ENCODE data around the gene RNU1-4.
A peak's percentile ranks its signal among the peaks of the same experiment; 100 is the strongest.
"Not testable (repeated sequence)": the region's sequence is repeated elsewhere in the genome, so short reads cannot be mapped to it uniquely, and the experiment has no call there.

The RNU1-4 gene

GRCh38 chr1:16727190-16728111 lies 12.9 kb upstream of the RNU1-4 start:
- no peak overlapping the region for H3K4me3 ChIP-seq (ENCODE audit: low read length)
- DNase-seq (ENCODE audit: low read depth) = peak; percentile 79
- no peak for TF ChIP-seq CTCF (IDR thresholded peaks at IDR 0.05; ENCODE audit: insufficient read depth, low read depth, low read length, missing control alignments)

DNA sequence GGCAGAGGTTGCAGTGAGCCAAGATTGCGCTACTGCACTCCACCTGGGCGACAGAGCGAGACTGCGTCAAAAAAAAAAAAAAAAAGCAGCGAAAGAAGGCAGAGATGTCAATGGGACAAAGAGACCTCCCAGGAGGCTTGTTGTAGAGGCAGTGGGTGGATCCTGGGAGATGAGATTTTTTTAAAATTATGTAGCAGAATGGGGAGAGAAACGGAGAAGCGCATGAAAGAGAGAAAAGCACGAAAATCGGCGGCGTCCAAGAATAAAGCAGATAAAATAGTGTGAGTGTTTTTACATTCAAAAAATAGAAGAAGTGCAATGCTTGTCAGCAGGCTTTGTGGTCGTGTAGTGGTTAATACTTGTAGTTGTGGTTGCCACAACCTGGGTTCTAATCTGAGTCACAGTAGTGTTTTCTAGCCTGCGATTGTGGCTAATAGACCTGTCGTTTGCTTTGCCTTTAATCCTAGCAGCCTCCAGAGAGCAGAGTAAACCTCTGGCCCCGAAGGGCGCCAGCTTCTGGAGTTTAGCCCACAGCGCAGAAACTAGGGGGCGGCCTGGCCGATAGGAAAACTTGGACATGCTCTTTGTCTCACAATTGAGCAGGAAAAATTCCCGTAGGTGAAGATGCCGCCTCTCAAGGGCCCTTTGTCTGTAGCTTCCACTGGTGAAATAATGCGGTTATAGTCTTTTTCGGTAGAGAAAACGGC lies 11.9 kb upstream of the RNU1-4 start:
- DNase-seq (ENCODE audit: low read depth); H3K4me3 ChIP-seq (ENCODE audit: low read length): not testable (repeated sequence)

DNA sequence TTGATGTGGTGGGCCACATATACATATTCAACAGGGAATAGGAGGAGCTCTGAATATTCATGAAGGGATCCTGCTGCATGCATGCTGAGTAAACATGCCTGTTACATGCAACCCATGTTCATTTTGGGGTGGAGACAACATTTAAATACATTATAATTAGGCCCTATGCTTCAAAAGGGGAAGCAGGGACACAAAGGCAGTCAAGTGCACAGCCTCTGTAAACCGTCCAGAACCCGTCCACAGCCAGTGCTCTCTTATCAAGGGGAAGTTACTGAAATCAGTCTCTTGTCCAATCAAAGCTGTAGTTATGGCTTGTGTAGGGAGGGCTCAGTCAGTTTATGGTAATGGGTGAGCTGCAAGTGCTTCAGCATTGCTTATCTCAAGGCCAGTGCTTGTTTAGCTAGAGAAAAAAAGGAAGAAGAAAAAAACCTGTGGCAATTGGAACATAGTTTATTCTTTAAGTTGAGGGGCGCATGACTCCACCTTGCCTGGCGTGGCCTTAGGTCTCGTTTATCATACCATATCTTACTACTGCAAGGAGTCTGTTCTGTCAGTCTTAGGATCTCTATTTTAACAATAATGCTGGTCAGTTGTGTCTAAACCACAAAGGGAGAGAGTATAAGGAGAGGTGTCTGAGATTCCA lies 7.9 kb upstream of the RNU1-4 start:
- DNase-seq (ENCODE audit: low read depth); H3K4me3 ChIP-seq (ENCODE audit: low read length): not testable (repeated sequence)

GRCh38 chr1:16741230-16741629 lies 914 bp downstream of the RNU1-4 start:
- DNase-seq (ENCODE audit: low read depth); H3K4me3 ChIP-seq (ENCODE audit: low read length): not testable (repeated sequence)

GRCh38 chr1:16747660-16748059 lies 7.3 kb downstream of the RNU1-4 start:
- H3K4me3 ChIP-seq (ENCODE audit: low read length); DNase-seq (ENCODE audit: low read depth): not testable (repeated sequence)

DNA sequence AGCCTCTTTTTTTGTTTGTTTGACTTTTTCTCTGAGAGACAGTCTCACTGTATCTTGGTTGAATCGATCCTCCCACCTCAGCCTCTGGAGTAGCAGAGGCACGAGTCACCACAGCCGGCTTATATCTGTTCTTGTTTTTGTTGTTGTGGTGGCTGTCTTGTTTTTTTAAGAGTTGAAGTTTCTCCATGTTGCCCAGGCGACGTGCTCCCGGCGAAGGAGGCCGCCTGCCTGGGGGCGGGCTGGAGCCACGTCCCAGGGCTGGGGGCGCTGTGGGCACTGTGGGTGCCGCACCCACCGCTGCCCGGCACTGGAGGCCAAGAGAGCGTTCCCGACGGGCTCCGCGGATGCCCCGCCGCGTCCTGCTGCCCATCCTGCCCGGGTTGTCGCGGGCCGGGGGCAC lies 8.4 kb downstream of the RNU1-4 start:
- H3K4me3 ChIP-seq (ENCODE audit: low read length); DNase-seq (ENCODE audit: low read depth): not testable (repeated sequence)

GRCh38 chr1:16749910-16750888 lies 9.9 kb downstream of the RNU1-4 start:
- DNase-seq (ENCODE audit: low read depth); H3K4me3 ChIP-seq (ENCODE audit: low read length): not testable (repeated sequence)

- not testable (repeated sequence) for H3K4me3 ChIP-seq (ENCODE audit: low read length); DNase-seq (ENCODE audit: low read depth)
These were observed 12.5 kb downstream of the RNU1-4 start for GRCh38 chr1:16752770-16753169.

DNA sequence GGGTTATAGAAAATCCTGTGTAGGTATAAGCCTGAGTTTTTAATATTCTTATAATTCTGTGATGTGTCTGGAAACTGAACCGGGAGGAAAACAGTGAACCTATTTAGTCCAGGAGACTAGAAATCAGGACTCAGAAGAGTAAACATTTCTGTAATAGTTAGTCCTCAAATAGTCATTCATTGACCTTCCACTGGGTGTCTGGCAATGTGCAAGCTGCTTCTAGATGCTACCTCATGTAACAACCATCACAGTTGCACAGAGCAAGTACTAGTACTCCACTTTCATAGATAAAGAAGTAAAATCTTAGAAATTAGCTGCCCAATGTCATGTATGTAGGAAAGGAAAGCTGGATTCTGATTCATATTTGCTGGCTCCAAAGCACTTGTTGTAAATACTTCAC lies 15.1 kb downstream of the RNU1-4 start:
- H3K4me3 ChIP-seq (ENCODE audit: low read length); DNase-seq (ENCODE audit: low read depth): not testable (repeated sequence)

GRCh38 chr1:16755932-16756331 lies 15.6 kb downstream of the RNU1-4 start:
- not testable (repeated sequence) for DNase-seq (ENCODE audit: low read depth); H3K4me3 ChIP-seq (ENCODE audit: low read length)

DNA sequence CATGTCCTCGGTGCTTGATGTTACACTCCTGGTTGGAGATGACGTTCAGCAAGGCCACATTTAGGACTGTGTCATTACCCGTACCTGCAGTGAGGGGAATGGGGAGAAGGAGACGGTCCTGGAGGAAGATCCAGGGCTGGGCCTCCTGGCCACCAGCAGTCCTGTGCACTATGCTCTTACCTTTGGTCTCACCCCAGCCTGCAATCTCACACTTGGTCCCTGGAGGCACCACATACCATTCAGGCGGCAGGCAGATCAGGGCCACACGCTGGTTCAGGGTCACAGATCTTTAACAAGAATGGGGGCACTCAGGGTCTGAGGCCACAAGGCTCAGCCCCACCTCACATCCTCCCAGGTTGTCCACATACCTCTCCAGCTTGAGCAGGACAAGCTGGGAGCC lies 17.3 kb downstream of the RNU1-4 start:
- H3K4me3 ChIP-seq (ENCODE audit: low read length); DNase-seq (ENCODE audit: low read depth): not testable (repeated sequence)

DNA sequence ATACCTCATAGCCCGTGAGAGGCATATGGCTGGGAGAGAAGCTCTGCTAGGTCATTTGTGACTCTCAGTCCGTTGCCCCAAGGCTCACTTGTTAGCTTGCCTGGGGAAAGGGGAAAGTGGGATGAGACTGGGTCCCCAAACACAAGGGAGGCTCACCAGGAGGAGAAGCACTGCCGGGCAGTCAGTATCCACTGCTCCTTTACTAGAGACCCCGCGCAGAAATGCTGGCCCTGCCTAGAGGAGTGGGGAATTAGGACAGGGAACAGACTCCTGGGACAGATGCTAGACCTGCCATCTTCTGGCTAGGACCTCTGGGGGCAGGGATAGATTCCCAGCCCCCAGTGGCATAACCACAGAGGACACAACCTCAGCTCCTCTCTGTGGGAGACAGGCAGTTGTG lies 17.7 kb downstream of the RNU1-4 start:
- DNase-seq (ENCODE audit: low read depth); H3K4me3 ChIP-seq (ENCODE audit: low read length): not testable (repeated sequence)

- not testable (repeated sequence) for DNase-seq (ENCODE audit: low read depth); H3K4me3 ChIP-seq (ENCODE audit: low read length)
These were observed 18.8 kb downstream of the RNU1-4 start for GRCh38 chr1:16759041-16759493.

- not testable (repeated sequence) for H3K4me3 ChIP-seq (ENCODE audit: low read length); DNase-seq (ENCODE audit: low read depth)
These were observed 19.5 kb downstream of the RNU1-4 start for GRCh38 chr1:16759650-16760455.

GRCh38 chr1:16760456-16760765 lies 20.1 kb downstream of the RNU1-4 start:
- not testable (repeated sequence) for DNase-seq (ENCODE audit: low read depth); H3K4me3 ChIP-seq (ENCODE audit: low read length)

DNA sequence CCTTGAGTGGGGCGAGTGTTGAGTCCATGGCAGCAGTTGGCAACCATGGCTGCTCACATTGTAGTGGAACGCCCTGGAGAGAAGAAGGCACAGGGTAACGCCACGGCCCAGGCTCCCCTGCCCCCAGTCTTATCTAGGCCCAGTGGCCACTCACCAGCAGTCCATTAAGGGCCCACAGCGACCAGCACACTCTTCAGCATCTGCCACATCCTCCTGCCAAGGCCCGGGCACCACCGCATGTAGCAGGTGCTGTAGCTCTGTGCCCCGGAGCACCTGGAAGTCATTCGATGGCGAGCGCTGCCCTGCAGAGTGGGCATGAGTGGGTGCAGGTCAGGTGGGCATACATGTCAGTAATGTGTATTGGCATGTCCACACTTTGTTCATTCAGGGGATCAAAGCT lies 20.5 kb downstream of the RNU1-4 start:
- H3K4me3 ChIP-seq (ENCODE audit: low read length); DNase-seq (ENCODE audit: low read depth): not testable (repeated sequence)

Measured in epithelial cell of esophagus (primary cell).